GM23248 (cell line): ENCODE results near the gene ZNF385D. TPM values are rescaled to one million over a fixed set of nuclear protein-coding genes. Genes with fewer than 3 reads are reported as not detected.

ENCODE experiments used
- DNase-seq: peaks from one replicate; pipeline ENCODE4 v3.0.0-alpha.2; 2015
- H2AFZ ChIP-seq: fragments of 200-600 bp; sonication (generic); 2 replicates; pipeline ENCODE4 v1.6.1; 2016; ENCODE audit warnings: antibody characterized with exemption
- H3F3A ChIP-seq: fragments of 200-600 bp; sonication (generic); 2 replicates; pipeline ENCODE4 v1.6.1; 2016; ENCODE audit warnings: mild to moderate bottlenecking, antibody characterized with exemption, mixed run types; ENCODE audit not compliant: insufficient read depth
- H3K27ac ChIP-seq: fragments of 200-600 bp; sonication (generic); 2 replicates; pipeline ENCODE4 v1.5.1; 2016; ENCODE audit warnings: mild to moderate bottlenecking
- H3K27me3 ChIP-seq: fragments of 200-600 bp; sonication (generic); replicated peaks from 2 replicates; pipeline ENCODE4 v1.6.1; 2016; ENCODE audit warnings: mild to moderate bottlenecking; ENCODE audit not compliant: insufficient read depth
- H3K36me3 ChIP-seq: fragments of 200-600 bp; sonication (generic); 2 replicates; pipeline ENCODE4 v1.6.1; 2016; ENCODE audit warnings: low read depth, mild to moderate bottlenecking
- H3K4me1 ChIP-seq: fragments of 200-600 bp; sonication (generic); 2 replicates; pipeline ENCODE4 v1.6.1; 2016; ENCODE audit warnings: mild to moderate bottlenecking; ENCODE audit not compliant: insufficient read depth
- H3K4me2 ChIP-seq: fragments of 200-600 bp; sonication (generic); one replicate; pipeline ENCODE4 v1.6.1; 2016; ENCODE audit warnings: mild to moderate bottlenecking; ENCODE audit not compliant: unreplicated experiment
- H3K4me3 ChIP-seq: fragments of 200-600 bp; sonication (generic); 2 replicates; pipeline ENCODE4 v1.5.1; 2016; ENCODE audit warnings: mild to moderate bottlenecking
- H3K79me2 ChIP-seq: fragments of 200-600 bp; sonication (generic); 2 replicates; pipeline ENCODE4 v1.6.1; 2016; ENCODE audit warnings: mild to moderate bottlenecking; ENCODE audit not compliant: insufficient read depth
- H3K9ac ChIP-seq: fragments of 200-600 bp; sonication (generic); 2 replicates; pipeline ENCODE4 v1.6.1; 2016; ENCODE audit warnings: mild to moderate bottlenecking
- H3K9me2 ChIP-seq: fragments of 200-600 bp; sonication (generic); 2 replicates; pipeline ENCODE4 v1.6.1; 2016; ENCODE audit warnings: mixed run types, mild to moderate bottlenecking, moderate library complexity; ENCODE audit not compliant: insufficient read depth
- H3K9me3 ChIP-seq: fragments of 200-600 bp; sonication (generic); one replicate; pipeline ENCODE4 v1.6.1; 2017; ENCODE audit warnings: low read depth
- H4K20me1 ChIP-seq: fragments of 200-600 bp; sonication (generic); 2 replicates; pipeline ENCODE4 v1.6.0; 2016; ENCODE audit not compliant: insufficient read depth
- EZH2 ChIP-seq: fragments of 200-600 bp; sonication (generic); IDR thresholded peaks from 2 replicates; pipeline ENCODE4 v1.6.1; 2018; ENCODE audit warnings: antibody characterized with exemption, mild to moderate bottlenecking; ENCODE audit not compliant: insufficient read depth, poor library complexity, severe bottlenecking
- EZH2phosphoT487 ChIP-seq: fragments of 200-600 bp; sonication (generic); IDR thresholded peaks from 2 replicates; pipeline ENCODE4 v1.6.1; 2018; ENCODE audit warnings: antibody characterized with exemption, moderate library complexity, mild to moderate bottlenecking, low read depth; ENCODE audit not compliant: insufficient read depth
- WGBS, 2 experiments: methylation state at CpG; one replicate each; pipeline ENCODE4 v1.1.6; 2015 to 2017; ENCODE audit warnings: low lambda C conversion rate in 2 of 2, low coverage in 1 of 2; ENCODE audit errors: missing lambda C conversion rate in 2 of 2; 5-methylcytosine and 5-hydroxymethylcytosine counted together
- in situ Hi-C: fragments of 300-500 bp; cut with MboI; formaldehyde crosslinking; loops from 2 replicates; pipeline ENCODE4 v1.15.0; 2020
- polyA plus RNA-seq: library from polyadenylated mRNA; unstranded; fragments of >200 nt; fragmentation: Nextera tagmentation; extraction: Ambion mirVana; gene quantifications from 2 replicates; pipeline ENCODE4 v1.2.1, GENCODE V29; 2016
- total RNA-seq: library from RNA; depleted of rRNA; stranded (reverse); fragments of >200 nt; shearing (Covaris generic); gene quantifications from 2 replicates; pipeline ENCODE4 v1.2.3, GENCODE V29; 2014

The ZNF385D gene
- total and polyA plus RNA-seq, 2 experiments from 2014 or later = 0.97 to 13.8 TPM

GRCh38 chr3:21446945-21447475, 304.0 kb downstream of the ZNF385D start:
- Histone ChIP-seq H3K4me1 (peaks cover 22% of the 10 kb centered on the region), H3K27ac (peak overlapping the region; percentile 36), H3K4me3 (peak overlapping the region; percentile 45), H2AFZ (peak overlapping the region; percentile 41), H3K9me3 (no peaks in the 10 kb centered on the region), H3K9ac (peak overlapping the region; percentile 18), H3K4me2 (peak overlapping the region; percentile 71), H3F3A (peaks cover 18% of the 10 kb centered on the region), H3K27me3 (no peaks in the 10 kb centered on the region), H3K36me3 (no peaks in the 10 kb centered on the region), H4K20me1 (no peaks in the 10 kb centered on the region), H3K9me2 (no peaks in the 10 kb centered on the region), H3K79me2 (no peaks in the 10 kb centered on the region)
- WGBS, 2 experiments = 40 to 45% methylated on average over 2 of the region's 2 CpGs
- DNase-seq = no peak
- no peak for TF ChIP-seq EZH2
- no peak for TF ChIP-seq EZH2phosphoT487
- in situ Hi-C loops = no loop called here

- Histone ChIP-seq H3K9me3 (no peaks in the 10 kb centered on the region), H3K4me2 (no peak overlapping the region), H3K79me2 (no peaks in the 10 kb centered on the region), H3K9ac (no peak overlapping the region), H2AFZ (no peak overlapping the region), H3K9me2 (no peaks in the 10 kb centered on the region), H3K36me3 (no peaks in the 10 kb centered on the region), H3F3A (peaks cover 18% of the 10 kb centered on the region), H3K4me3 (no peak overlapping the region), H3K27ac (no peak overlapping the region), H3K4me1 (peaks cover 22% of the 10 kb centered on the region), H4K20me1 (no peaks in the 10 kb centered on the region), H3K27me3 (no peaks in the 10 kb centered on the region)
- in situ Hi-C loops = no loop called here
- TF ChIP-seq EZH2phosphoT487 = no peak
- no peak for TF ChIP-seq EZH2
- 81 to 85% methylated on average over 3 of the region's 3 CpGs for WGBS, 2 experiments
- DNase-seq = no peak
These were observed 305.0 kb downstream of the ZNF385D start for GRCh38 chr3:21446027-21446426.

- in situ Hi-C loops = no loop called here
These were observed 309.2 kb downstream of the ZNF385D start for GRCh38 chr3:21441821-21442220.

GRCh38 chr3:21436835-21437234, 314.2 kb downstream of the ZNF385D start:
- H3K36me3 ChIP-seq = no peaks in the 10 kb centered on the region
- no peaks in the 10 kb centered on the region for H3K9me3 ChIP-seq
- in situ Hi-C loops = no loop called here
- no peak overlapping the region for H3K4me2 ChIP-seq
- H3K9me2 ChIP-seq = no peaks in the 10 kb centered on the region
- no peak overlapping the region for H3K27ac ChIP-seq
- no peaks in the 10 kb centered on the region for H3K79me2 ChIP-seq
- TF ChIP-seq EZH2phosphoT487 = no peak
- TF ChIP-seq EZH2 = no peak
- no peak overlapping the region for H3K9ac ChIP-seq
- no peak overlapping the region for H3K4me3 ChIP-seq
- peaks cover 4% of the 10 kb centered on the region; the same call in 1 of the 2 replicates for H3F3A ChIP-seq
- WGBS, 2 experiments = 96 to 97% methylated on average over 11 of the region's 11 CpGs
- no peak for DNase-seq
- no peaks in the 10 kb centered on the region for H3K27me3 ChIP-seq
- H3K4me1 ChIP-seq = peaks cover 12% of the 10 kb centered on the region
- H4K20me1 ChIP-seq = no peaks in the 10 kb centered on the region
- H2AFZ ChIP-seq = no peak overlapping the region

More at GRCh38 chr3:21441821-21442220, 309.2 kb downstream of the ZNF385D start:
- Histone ChIP-seq H3K79me2 (no peaks in the 10 kb centered on the region), H3F3A (peaks cover 2% of the 10 kb centered on the region), H3K27ac (no peak overlapping the region), H3K9me2 (no peaks in the 10 kb centered on the region), H3K4me3 (no peak overlapping the region), H3K27me3 (no peaks in the 10 kb centered on the region), H3K36me3 (no peaks in the 10 kb centered on the region), H3K9me3 (no peaks in the 10 kb centered on the region), H3K4me1 (peaks cover 3% of the 10 kb centered on the region), H3K4me2 (no peak overlapping the region), H4K20me1 (no peaks in the 10 kb centered on the region), H3K9ac (no peak overlapping the region), H2AFZ (no peak overlapping the region)
- TF ChIP-seq EZH2phosphoT487 (no peak), EZH2 (no peak)
- WGBS, 2 experiments = 82 to 92% methylated on average over 3 of the region's 3 CpGs
- no peak for DNase-seq

GRCh38 chr3:21435871-21436270, 315.1 kb downstream of the ZNF385D start:
- H3K4me2 ChIP-seq = peak overlapping the region; percentile 52

More at GRCh38 chr3:21435871-21436270, 315.1 kb downstream of the ZNF385D start:
- H4K20me1 ChIP-seq = no peaks in the 10 kb centered on the region
- H3K79me2 ChIP-seq = no peaks in the 10 kb centered on the region
- TF ChIP-seq EZH2 (no peak), EZH2phosphoT487 (peak; percentile 85)
- H3K4me3 ChIP-seq = no peak overlapping the region
- 26 to 27% methylated on average over 2 of the region's 2 CpGs for WGBS, 2 experiments
- H3K4me1 ChIP-seq = peaks cover 12% of the 10 kb centered on the region
- no peak overlapping the region for H3K9ac ChIP-seq
- no peaks in the 10 kb centered on the region for H3K9me3 ChIP-seq
- H3F3A ChIP-seq = peaks cover 4% of the 10 kb centered on the region; the same call in 1 of the 2 replicates
- no peaks in the 10 kb centered on the region for H3K9me2 ChIP-seq
- in situ Hi-C loops = no loop called here
- no peak overlapping the region for H2AFZ ChIP-seq
- H3K36me3 ChIP-seq = no peaks in the 10 kb centered on the region
- peak; percentile 98 for DNase-seq
- no peak overlapping the region for H3K27ac ChIP-seq
- no peaks in the 10 kb centered on the region for H3K27me3 ChIP-seq
